Esophagus muscularis mucosa (tissue), 4 donors: ENCODE results near the gene IDH3G.

Experiments used
- EP300 ChIP-seq: sonication (generic); formaldehyde crosslinking; IDR thresholded peaks from one replicate; pipeline ENCODE4 v1.6.1; 2017; ENCODE audit warnings: antibody characterized with exemption
- POLR2A ChIP-seq: fragments of 450-650 bp; IDR thresholded peaks from one replicate; pipeline ENCODE4 v1.6.1; 2017; ENCODE audit warnings: antibody characterized with exemption, moderate library complexity, mild to moderate bottlenecking, low read depth
- POLR2AphosphoS5 ChIP-seq, 2 donors: sonication (generic); formaldehyde crosslinking; IDR thresholded peaks; one replicate each; pipeline ENCODE4 v1.6.1; 2017; ENCODE audit warnings: antibody characterized with exemption in 2 of 2
- TF ChIP-seq, protein P1 (sequence below), 3 experiments: fragments of 200-600 bp in 2 of 3; fragments of 450-650 bp in 1 of 3; sonication (generic) in 2 of 3; IDR thresholded peaks; one replicate each; pipeline ENCODE4 v1.5.1; 2017 to 2019; ENCODE audit warnings: antibody characterized with exemption in 3 of 3, mild to moderate bottlenecking in 2 of 3, moderate library complexity in 1 of 3

GRCh38 chrX:153761863-153762262 is 32.3 kb downstream of the IDH3G start:
- TF ChIP-seq, protein P1, sequence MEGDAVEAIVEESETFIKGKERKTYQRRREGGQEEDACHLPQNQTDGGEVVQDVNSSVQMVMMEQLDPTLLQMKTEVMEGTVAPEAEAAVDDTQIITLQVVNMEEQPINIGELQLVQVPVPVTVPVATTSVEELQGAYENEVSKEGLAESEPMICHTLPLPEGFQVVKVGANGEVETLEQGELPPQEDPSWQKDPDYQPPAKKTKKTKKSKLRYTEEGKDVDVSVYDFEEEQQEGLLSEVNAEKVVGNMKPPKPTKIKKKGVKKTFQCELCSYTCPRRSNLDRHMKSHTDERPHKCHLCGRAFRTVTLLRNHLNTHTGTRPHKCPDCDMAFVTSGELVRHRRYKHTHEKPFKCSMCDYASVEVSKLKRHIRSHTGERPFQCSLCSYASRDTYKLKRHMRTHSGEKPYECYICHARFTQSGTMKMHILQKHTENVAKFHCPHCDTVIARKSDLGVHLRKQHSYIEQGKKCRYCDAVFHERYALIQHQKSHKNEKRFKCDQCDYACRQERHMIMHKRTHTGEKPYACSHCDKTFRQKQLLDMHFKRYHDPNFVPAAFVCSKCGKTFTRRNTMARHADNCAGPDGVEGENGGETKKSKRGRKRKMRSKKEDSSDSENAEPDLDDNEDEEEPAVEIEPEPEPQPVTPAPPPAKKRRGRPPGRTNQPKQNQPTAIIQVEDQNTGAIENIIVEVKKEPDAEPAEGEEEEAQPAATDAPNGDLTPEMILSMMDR (IDR thresholded peaks at IDR 0.05), result no peak
- TF ChIP-seq EP300, result no peak
- TF ChIP-seq POLR2A, result no peak
- no peak for TF ChIP-seq POLR2AphosphoS5 (IDR thresholded peaks at IDR 0.05)
